Tibial artery (tissue), 4 donors: ENCODE results near the gene TSPAN9.
A peak's percentile ranks its signal among the peaks of the same experiment; 100 is the strongest.

Source experiments
- DNase-seq, 2 donors: peaks; one replicate each; pipeline ENCODE4 v3.0.0-alpha.2; 2019
- H3K27ac ChIP-seq, 2 donors: fragments of 200-600 bp; sonication (generic) in 1 of 2; 1 replicate in 1 of 2; 2 replicates in 1 of 2; pipeline ENCODE4 v1.5.1; 2018 to 2019; ENCODE audit warnings: mild to moderate bottlenecking in 1 of 2
- H3K27me3 ChIP-seq, 2 donors: fragments of 200-600 bp; sonication (generic) in 1 of 2; one replicate each; pipeline versions ENCODE4 v1.5.1 to v1.6.0; 2016 to 2019
- H3K36me3 ChIP-seq, 3 donors: fragments of 200-600 bp; sonication (generic) in 2 of 3; one replicate each; pipeline ENCODE4 v1.5.1; 2016 to 2019; ENCODE audit warnings: mild to moderate bottlenecking in 2 of 3
- H3K4me1 ChIP-seq, 4 donors: fragments of 200-600 bp; sonication (generic) in 2 of 4; 1 replicate in 3 of 4; 2 replicates in 1 of 4; pipeline ENCODE4 v1.5.1; 2016 to 2019
- H3K4me3 ChIP-seq, 2 donors: fragments of 200-600 bp; sonication (generic) in 1 of 2; 1 replicate in 1 of 2; 2 replicates in 1 of 2; pipeline ENCODE4 v1.5.1; 2018 to 2019; ENCODE audit warnings: mild to moderate bottlenecking in 2 of 2
- H3K9me3 ChIP-seq, 3 donors: fragments of 200-600 bp; sonication (generic) in 1 of 3; one replicate each; pipeline ENCODE4 v1.5.1; 2016 to 2019
- intact Hi-C: fragments of 100-400 bp; cut with DNase I; formaldehyde crosslinking; loops from one replicate; pipeline ENCODE4 v1.15.0; 2023; ENCODE audit warnings: low total_unique reads
- TF ChIP-seq, protein P1 (sequence below), 2 experiments: fragments of 200-600 bp in 1 of 2; fragments of 450-650 bp in 1 of 2; IDR thresholded peaks; one replicate each; pipeline ENCODE4 v1.5.1; 2017 to 2019; ENCODE audit warnings: antibody characterized with exemption in 2 of 2, mild to moderate bottlenecking in 1 of 2, moderate library complexity in 1 of 2

Gene TSPAN9, protein sequence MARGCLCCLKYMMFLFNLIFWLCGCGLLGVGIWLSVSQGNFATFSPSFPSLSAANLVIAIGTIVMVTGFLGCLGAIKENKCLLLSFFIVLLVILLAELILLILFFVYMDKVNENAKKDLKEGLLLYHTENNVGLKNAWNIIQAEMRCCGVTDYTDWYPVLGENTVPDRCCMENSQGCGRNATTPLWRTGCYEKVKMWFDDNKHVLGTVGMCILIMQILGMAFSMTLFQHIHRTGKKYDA

DNA sequence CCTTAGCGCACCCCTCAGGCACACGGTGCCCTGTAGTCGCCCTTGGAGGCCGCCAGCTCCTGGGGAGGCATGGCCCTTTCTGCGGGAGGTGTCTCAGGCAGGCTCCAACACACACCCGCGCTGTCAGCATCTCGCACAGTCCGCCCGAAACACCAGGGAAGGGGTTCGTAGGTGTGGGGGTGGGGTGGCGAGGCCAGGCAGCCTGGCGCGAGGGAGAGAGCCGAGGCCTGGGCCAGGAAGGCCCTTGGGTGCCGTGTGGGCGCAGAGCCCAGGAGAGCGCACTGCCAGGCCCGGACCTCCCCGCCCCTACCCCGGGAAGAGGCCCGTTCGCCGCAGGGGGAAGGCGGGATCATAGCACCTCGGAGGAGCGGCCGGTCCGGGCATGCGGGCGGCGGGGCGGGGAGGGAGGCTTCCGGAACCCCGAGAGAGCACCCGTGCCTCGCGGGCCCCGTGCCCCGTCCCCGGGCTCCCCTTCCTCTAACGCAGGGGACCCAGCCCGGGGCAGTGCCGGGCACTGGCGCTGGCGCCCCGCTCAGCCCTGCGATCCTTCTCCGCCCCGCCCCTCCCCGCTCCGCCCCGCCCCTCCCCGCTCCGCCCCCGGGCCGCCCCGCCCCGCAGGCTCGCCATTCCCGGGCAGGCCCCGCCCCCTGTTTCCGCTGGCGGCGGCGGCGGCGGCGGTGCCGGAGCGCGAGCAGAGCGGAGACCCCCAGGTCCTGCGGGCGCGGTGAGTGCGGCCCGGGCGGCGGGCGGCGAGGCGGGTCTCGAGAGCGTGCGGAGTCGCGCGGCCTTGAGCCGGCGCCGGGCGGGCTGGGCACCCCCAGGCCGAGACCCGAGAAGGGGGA, at the start of gene TSPAN9:
TSPAN9 (plus strand) TSS at position 650 of the 842 bp plus-strand sequence. CDS start 123,815 bp downstream, outside the sequence.
- peak; percentile 66 to 93 for DNase-seq
- intact Hi-C loops: no loop called here
- TF ChIP-seq, protein P1, sequence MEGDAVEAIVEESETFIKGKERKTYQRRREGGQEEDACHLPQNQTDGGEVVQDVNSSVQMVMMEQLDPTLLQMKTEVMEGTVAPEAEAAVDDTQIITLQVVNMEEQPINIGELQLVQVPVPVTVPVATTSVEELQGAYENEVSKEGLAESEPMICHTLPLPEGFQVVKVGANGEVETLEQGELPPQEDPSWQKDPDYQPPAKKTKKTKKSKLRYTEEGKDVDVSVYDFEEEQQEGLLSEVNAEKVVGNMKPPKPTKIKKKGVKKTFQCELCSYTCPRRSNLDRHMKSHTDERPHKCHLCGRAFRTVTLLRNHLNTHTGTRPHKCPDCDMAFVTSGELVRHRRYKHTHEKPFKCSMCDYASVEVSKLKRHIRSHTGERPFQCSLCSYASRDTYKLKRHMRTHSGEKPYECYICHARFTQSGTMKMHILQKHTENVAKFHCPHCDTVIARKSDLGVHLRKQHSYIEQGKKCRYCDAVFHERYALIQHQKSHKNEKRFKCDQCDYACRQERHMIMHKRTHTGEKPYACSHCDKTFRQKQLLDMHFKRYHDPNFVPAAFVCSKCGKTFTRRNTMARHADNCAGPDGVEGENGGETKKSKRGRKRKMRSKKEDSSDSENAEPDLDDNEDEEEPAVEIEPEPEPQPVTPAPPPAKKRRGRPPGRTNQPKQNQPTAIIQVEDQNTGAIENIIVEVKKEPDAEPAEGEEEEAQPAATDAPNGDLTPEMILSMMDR (IDR thresholded peaks at IDR 0.05): no peak
- H3K9me3 ChIP-seq: no peaks in the 10 kb centered on the region
- H3K27ac ChIP-seq: peak within 1 kb of the TSS; percentile 89 to 94
- H3K27me3 ChIP-seq: no peaks in the 10 kb centered on the region
- H3K36me3 ChIP-seq: no peaks in the 10 kb centered on the region
- peaks cover 0 to 33% (median 22%) of the 10 kb centered on the region in 4 donors for H3K4me1 ChIP-seq
- H3K4me3 ChIP-seq: peak within 1 kb of the TSS; percentile 87 to 88

DNA sequence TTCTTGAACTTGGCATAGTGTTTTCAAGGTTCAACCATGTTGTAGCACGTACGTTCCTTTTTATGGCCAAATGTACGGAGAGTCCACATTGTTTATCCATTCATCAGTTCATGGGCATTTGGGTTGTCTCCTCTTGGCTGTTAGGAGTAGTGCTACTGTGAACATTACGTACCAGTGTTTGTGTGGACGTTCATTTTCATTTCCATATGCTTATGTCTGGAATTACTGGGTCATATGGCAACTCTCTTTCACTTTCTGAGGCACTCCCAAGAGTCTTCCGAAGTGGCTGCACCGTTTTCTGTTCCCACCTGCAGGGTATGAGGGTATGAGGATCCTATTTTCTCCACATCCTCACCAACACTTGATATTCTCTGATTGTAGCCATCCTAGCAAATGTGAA, 49.1 kb upstream of the TSPAN9 start:
- H3K4me3 ChIP-seq: no peak overlapping the region
- H3K36me3 ChIP-seq: peaks cover 13 to 45% (median 18%) of the 10 kb centered on the region in 3 donors
- H3K27me3 ChIP-seq: no peaks in the 10 kb centered on the region
- H3K9me3 ChIP-seq: no peaks in the 10 kb centered on the region
- no peaks in the 10 kb centered on the region for H3K4me1 ChIP-seq
- intact Hi-C loops: no loop called here
- TF ChIP-seq, protein P1 (IDR thresholded peaks at IDR 0.05): no peak
- H3K27ac ChIP-seq: no peak overlapping the region
- no peak for DNase-seq

DNA sequence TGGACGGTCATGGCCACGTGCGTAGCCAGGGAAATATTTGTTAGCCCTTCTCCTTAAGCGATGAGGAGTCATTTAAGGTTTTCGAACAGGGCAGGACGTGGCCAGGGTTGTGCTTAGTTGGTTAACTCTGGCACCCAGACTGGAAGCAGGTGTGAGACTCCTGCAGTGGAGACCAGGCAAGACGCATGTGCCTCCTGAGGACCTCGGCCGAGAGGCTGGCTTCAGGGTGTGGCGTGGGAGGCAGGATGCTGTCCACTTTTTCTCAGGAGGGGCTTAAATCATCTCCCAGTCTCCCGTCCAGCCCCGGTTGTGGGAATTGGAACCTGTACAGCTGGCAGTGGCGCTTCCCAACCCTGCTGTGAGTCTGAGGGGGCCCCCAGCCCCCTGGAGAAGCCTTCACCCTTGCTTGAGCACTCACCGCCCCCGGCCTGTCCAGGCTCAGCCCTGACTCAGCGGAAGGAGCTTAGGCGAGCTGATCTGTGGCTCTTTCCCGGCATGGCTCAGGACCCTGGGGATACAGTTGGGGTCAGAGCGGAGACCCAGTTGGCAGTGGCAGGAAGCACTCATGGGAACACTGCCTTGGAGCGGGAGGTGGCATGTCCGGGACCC, 46.3 kb upstream of the TSPAN9 start:
- H3K27ac ChIP-seq: no peak overlapping the region
- intact Hi-C loops: loop anchor here (5.0 to 10.0 kb wide), 2 partner anchors 144 to 176 kb away; partner anchors contain the start of gene TEX52

DNA sequence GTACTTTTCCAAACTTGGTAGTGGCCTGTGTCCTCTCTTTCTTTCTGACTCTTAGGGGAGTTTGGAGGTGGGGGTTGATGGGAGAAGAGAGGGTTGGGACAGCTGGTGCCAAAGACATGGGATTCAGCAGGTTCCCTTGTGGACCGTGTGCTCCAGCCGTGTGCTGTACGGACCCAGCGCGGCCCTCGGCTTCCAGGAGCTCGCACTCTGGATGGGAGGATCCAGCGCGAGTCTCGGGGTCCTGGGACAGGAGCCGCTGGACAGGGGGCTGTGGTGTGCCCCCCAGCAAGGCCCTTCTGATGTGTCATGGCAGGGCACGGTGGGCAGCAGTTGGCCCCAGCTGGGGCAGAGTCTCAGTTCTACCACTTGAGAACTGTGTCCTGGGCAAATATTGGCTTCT, 45.0 kb upstream of the TSPAN9 start:
- no peak overlapping the region for H3K4me3 ChIP-seq
- TF ChIP-seq, protein P1 (IDR thresholded peaks at IDR 0.05): no peak
- H3K4me1 ChIP-seq: peaks cover 0 to 6% (median 0%) of the 10 kb centered on the region in 4 donors
- intact Hi-C loops: loop anchor here (5.0 to 10.0 kb wide), 2 partner anchors 145 to 177 kb away; partner anchors contain the start of gene TEX52
- H3K27ac ChIP-seq: no peak overlapping the region
- no peak for DNase-seq
- peaks cover 8 to 38% (median 13%) of the 10 kb centered on the region in 3 donors for H3K36me3 ChIP-seq
- H3K27me3 ChIP-seq: no peaks in the 10 kb centered on the region
- H3K9me3 ChIP-seq: no peaks in the 10 kb centered on the region

More for the DNA sequence above, 46.3 kb upstream of the TSPAN9 start:
- no peak for DNase-seq
- Histone ChIP-seq H3K4me1 (peaks cover 0 to 6% (median 0%) of the 10 kb centered on the region in 4 donors), H3K4me3 (no peak overlapping the region), H3K36me3 (peaks cover 13 to 43% (median 14%) of the 10 kb centered on the region in 3 donors), H3K9me3 (no peaks in the 10 kb centered on the region), H3K27me3 (no peaks in the 10 kb centered on the region)
- TF ChIP-seq, protein P1 (IDR thresholded peaks at IDR 0.05): no peak

DNA sequence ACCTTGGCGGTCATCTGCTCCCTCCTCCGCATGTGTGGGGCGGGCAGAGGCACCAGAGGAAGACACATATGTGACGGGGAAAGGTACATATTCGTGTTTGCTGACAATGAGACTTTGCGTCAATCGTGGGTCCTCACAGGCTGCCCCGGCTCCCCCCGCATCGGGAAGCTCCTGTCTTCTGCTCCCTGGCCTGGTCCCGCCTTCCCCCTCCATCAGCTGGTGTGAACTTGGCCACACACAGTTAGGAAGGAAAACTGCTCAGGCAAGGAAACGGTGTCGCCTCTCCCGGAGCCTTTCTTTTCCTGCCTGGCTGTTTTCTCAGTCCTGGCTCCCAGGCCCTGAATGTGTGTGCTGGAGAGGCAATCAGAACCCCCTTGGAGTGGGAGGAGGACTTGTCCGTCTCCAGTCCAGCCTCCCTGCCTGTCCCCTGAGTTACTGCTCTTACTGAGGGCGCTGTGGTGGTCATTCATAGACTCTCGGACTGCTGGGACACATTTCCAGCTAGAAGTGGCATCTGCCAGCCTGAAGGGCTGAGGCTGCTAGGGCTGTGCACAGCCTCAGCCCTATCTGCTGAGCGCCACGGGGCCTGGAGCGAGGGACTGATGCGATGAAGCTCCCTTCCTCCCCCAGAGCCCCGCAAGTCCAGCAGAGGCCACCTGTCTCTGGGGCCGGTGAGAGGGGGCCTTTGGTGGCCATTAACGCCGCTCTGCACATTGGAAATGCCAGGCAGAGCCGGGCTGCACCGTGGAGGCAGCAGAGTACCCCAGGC, 44.2 kb upstream of the TSPAN9 start:
- TF ChIP-seq, protein P1 (IDR thresholded peaks at IDR 0.05): no peak
- intact Hi-C loops: loop anchor here (5.0 to 10.0 kb wide), 2 partner anchors 146 to 178 kb away; partner anchors contain the start of gene TEX52
- Histone ChIP-seq H3K36me3 (peaks cover 10 to 39% (median 20%) of the 10 kb centered on the region in 3 donors), H3K27ac (no peak overlapping the region), H3K4me1 (peaks cover 0 to 6% (median 0%) of the 10 kb centered on the region in 4 donors), H3K4me3 (no peak overlapping the region), H3K9me3 (no peaks in the 10 kb centered on the region), H3K27me3 (no peaks in the 10 kb centered on the region)
- DNase-seq: no peak
